Retina (tissue), 1 donor: Measurements from ENCODE around the gene LHX2.
"Not testable (repeated sequence)": the region's sequence is repeated elsewhere in the genome, so short reads cannot be mapped to it uniquely, and the experiment has no call there.

Experiments
- DNase-seq: peaks from one replicate; pipeline ENCODE4 v3.0.0-alpha.2; 2016

LHX2 gene

GRCh38 chr9:124011460-124012301, at the start of gene LHX2:
LHX2 (plus strand) TSS chr9:124011768; CDS start chr9:124012349, 581 bp downstream.
- peak; percentile 97 for DNase-seq

GRCh38 chr9:123964761-123965160, 46.8 kb upstream of the LHX2 start:
- DNase-seq = no peak

DNA sequence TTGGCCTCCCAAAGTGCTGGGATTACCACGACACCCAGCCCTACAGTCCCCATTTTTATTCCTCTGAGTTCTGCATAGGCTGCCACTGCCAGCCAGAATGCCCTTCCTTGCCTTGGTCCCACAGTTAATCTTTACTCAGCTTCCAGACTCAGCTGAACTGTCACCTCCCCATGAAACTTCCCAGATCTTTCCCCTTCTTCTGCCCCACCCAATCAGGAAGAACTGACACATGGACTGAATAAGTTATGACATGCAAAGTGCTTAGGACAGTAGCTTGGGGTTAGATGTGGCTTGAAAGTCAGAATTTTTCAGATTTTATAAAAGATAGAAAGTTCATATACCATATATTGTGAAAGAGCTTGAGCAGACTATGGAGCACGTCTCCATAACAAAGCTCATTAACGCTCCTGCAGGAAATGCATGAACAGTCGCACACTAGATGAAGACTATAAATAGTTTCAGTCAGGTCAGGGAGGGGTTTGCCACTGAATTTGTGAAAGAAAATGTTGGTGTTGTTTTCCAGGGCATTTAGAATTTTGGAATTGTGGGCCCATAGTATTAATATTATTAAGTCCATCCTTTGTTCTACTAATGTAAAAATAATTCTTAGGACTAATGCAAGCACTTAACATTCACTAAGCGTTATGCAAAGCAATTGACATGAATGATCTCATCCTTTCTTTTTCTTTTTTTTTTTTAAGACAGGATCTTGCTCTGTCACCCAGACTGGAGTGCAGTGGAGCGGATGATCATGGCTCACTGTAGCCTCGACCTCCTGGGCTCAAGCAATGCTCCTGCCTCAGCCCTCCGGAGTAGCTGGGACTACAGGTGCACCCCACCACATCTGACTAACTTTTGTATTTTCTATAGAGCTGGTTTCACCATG, 45.5 kb upstream of the LHX2 start:
- DNase-seq = no peak

DNA sequence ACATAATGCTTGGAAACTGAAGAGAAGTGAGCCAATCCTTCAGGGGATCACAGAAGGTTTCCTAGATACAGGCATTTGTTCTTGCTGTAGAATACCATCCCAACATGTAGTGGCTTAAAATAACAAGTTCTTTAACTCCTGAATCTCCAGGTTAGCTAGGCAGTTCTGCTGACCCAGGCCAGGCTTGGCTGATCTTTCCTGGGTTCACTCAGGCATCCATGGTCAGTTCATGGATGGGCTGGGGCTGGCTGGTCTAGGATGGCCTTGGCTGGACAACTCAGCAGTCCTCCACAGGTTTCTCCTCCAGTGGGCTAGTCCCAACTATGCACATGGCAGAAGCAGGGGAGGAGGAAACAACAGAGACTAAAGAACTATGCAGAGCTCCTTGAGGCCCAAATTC, 44.2 kb upstream of the LHX2 start:
- DNase-seq = no peak

- no peak for DNase-seq
Measured at GRCh38 chr9:123972618-123973017, 39.0 kb upstream of the LHX2 start.

- no peak for DNase-seq
Measured at GRCh38 chr9:123973590-123974223, 37.9 kb upstream of the LHX2 start.

DNA sequence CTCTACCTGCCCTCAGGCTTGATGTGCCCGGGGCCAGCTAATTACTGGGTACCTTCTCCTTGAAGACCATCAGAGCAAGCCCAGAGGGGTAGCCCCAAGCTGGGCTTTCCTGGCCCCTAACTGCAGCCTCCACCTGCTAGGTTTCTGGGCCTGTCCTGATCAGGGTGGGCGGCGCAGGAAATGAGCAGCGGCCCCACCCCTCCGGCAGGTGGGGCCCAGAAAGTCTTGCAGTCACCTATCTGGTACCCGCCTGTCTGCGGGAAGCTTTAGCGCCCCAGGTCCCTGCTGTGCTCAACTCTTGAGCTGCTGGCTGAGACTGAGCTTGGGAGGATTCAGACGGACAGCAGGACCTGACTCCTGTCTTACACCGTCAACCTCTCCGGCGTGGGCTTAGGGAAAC, 37.1 kb upstream of the LHX2 start:
- no peak for DNase-seq

- DNase-seq = no peak
Measured at GRCh38 chr9:123975871-123976270, 35.7 kb upstream of the LHX2 start.

DNA sequence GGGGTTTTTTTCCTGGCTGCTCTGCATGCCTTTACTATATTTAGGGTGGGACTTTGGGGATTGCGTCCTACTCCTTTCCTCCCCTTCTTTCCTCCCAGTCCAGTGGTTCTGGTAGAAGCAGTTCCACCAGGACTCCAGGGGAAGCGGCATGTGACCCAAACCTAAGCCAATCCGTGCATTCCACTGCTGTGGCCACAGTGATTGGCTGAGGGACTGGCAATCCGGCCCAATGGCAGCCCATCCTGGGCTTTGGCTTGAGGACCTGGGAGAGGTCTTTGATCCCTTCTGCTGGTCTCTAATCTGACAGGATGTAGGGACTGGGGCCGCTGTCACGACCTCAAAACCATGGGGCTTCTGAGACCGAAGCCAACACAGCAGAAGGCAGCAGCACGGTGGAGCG, 35.0 kb upstream of the LHX2 start:
- DNase-seq = not testable (repeated sequence)

DNA sequence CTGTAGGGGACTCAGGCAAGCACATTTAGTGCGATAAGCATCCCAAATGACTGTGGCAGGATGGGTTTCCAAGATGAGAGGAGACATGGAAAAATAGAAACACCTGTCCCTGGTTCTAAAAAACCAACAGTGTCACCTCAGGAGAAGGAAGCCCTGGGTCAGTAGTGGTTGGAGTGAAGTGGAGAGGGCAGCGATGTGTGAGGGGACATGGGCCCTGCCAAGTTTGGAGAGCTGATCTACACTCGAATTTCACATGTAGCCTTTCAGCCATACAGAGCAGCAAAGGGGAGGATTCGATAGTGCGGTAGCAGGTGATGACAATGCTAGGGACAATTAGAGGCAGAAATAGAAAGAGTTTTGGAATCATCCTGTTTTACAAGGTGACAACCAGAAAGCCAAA, 32.6 kb upstream of the LHX2 start:
- no peak for DNase-seq

DNA sequence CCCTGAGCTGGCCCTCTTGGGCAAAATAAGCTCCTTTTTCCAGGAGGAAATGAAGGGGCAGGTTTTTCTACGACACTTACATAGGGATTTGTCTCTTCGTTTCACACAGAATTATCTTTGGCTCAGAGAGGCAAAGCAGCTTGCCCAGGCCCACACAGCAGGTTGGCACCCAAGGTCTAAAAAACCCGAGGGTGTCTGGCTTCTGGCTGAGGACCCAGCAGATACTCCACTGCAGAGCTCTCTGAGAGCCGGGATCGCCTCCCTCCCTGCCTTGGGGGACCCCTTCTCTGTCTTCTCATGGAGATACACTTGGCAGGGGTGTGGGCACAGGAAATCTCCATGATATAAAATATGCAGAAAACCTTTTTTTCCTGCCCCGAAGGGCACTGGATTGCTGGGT, 29.0 kb upstream of the LHX2 start:
- no peak for DNase-seq

DNA sequence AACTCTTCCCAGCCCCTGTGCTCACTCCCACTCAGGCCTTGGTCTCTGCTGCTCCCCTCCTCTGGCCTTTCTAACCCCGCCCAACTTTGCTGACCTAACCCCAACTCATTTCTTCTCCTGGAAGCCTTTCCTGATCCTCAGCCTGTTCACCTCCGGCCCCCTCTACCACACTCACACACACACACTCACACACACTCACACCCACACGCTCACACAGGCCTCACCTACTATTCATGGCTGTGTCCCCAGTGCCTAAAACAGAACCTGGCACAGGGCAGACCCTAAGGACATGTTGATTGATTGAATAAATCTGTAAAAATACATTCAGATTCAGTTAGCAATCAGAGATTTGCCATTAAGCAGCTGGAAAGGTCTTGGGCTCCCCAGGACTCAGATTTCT, 28.5 kb upstream of the LHX2 start:
- no peak for DNase-seq

DNA sequence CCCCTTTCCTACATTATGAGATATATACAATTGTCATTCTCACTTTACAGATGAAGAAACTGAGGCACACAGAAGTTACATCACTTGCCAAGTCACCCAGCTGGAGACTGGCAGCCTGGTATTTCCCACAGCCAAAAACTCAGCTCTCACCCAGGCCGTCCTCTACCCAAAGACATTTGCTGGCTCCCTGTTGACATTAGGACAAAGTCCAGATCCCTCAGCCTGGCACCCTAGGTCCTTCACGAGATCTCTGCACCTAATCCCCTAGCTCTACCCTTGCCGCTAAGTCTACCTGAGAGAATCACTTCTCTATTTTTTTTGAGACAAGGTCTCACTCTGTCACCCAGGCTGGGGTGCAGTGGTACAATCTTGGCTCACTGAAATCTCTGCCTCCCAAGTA, 26.8 kb upstream of the LHX2 start:
- no peak for DNase-seq

GRCh38 chr9:123985869-123986268, 25.7 kb upstream of the LHX2 start:
- no peak for DNase-seq

- DNase-seq = no peak
Measured at GRCh38 chr9:123990427-123990826, 21.1 kb upstream of the LHX2 start.

- DNase-seq = not testable (repeated sequence)
Measured at GRCh38 chr9:123992679-123993078, 18.9 kb upstream of the LHX2 start.

DNA sequence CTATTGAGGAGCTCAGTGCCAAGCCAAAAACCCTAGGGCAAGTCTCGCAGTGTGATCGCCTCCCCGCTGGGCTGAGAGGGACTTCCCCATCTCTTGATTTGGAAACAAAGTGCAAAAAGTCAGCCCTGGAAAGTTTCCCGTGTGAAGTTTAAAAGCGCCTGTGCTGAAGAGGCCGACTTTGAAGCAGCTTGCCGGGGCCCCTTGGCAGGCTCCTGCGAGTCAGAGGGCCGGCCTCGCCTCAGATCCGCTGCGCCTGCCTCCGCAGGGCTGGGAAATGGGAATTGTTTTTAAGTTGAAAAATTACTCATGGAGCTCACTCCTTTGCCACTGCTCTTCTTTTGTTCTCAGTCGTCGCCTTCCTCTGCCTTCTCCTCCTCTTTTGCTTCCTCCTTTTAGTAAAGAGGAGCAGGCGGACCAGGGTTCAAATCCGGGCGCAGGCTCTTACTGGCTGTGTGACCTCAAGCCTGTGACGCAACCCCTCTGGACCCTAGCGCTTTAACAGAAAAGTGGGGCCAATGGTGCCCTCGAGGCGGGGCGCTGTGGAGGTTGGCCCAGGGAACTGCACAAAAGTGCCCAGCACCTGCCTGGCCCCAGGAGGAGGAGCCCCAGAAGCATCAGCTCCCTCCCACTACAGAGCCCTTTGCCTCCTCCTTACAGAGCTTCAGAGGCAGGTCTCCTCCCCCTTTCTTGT, 14.7 kb upstream of the LHX2 start:
- DNase-seq = no peak

GRCh38 chr9:123997665-123998277, 13.8 kb upstream of the LHX2 start:
- peak; percentile 54 for DNase-seq

DNA sequence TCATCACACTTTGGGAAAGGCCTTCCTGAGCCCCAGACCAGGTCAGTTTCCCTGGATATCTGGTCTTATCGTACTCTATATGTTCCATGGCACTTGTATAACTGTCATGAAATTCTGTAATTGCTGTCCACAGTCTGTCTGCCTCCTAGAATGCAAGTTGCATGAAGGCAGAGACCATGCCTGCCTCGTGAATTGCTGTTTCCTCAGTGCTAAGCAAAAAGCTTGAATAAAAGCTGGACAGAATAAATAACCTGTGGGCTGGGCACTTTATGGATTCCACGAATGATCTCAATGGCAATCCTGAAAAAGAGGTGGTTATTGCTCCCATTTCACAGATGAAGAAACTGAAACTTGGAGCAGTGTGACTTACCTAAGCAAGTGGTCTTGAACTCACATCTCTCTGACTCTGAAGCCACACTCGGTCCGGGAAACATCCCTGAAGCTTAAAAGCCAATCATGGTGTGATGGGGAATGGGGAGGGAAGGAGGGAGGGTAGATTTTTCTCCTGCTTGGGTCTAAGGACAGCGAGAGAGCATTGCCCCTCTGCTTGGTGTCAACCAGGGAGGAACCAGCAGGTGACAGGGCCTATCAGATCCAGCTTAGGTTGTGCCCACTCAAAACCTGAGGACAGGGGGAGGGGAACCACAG, 13.2 kb upstream of the LHX2 start:
- DNase-seq = no peak

DNA sequence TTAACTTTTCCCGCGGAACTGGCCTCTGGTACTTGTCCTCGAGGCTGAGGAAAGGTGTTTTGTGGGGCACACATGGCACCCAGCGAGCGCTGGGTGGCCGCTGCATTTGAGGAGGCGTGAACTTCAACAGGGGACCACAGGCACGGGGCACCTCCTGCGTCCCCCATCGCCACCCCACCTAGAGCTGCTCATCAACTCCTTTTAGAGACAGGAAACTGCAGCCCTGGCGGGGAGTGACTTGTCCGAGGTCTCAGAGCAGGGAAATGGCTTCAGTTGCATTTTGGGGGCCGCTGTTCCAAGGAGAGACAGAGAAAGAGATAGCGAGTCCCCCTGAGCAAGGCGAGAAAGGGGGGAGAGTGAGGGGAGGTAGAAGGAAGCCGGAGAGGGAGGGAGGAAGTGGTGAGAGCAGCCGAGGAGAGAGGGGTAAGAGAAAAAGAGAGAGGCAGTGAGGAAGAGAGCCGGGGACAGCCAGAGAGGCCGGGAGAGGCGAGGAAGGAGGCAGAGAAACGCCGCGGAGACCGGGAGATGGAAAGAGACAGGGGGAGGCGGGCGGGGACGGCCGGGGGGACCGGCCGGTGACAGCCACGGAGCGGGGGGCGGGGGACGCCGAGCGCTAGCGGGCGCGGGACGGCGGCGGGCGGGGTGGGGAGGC, 12.5 kb upstream of the LHX2 start:
- DNase-seq = peak; percentile 57

- no peak for DNase-seq
Measured at GRCh38 chr9:123999661-124000060, 11.9 kb upstream of the LHX2 start.
